Liver (tissue), 3 donors: ENCODE results near the gene KLF2.

ENCODE experiments used
- JUND ChIP-seq, 2 donors: IDR thresholded peaks; 2 replicates each; pipeline ENCODE4 v1.6.1; 2016; ENCODE audit warnings: antibody characterized with exemption in 2 of 2
- NR2F2 ChIP-seq: IDR thresholded peaks from 2 replicates; pipeline ENCODE4 v1.6.1; 2016; ENCODE audit warnings: antibody characterized with exemption
- SP1 ChIP-seq: IDR thresholded peaks from 2 replicates; pipeline ENCODE4 v1.6.1; 2018; ENCODE audit warnings: antibody characterized with exemption, mild to moderate bottlenecking
- TF ChIP-seq, protein P1 (sequence below): fragments of 150-350 bp; IDR thresholded peaks from 2 replicates; pipeline ENCODE4 v1.5.1; 2017; ENCODE audit warnings: improper control_type of control experiment, low read depth, low read length; ENCODE audit not compliant: missing input control
- donor health status: healthy.
- donor health status: healthy.

- TF ChIP-seq JUND (IDR thresholded peaks at IDR 0.05): no peak
- no peak for TF ChIP-seq NR2F2
- TF ChIP-seq, protein P1, sequence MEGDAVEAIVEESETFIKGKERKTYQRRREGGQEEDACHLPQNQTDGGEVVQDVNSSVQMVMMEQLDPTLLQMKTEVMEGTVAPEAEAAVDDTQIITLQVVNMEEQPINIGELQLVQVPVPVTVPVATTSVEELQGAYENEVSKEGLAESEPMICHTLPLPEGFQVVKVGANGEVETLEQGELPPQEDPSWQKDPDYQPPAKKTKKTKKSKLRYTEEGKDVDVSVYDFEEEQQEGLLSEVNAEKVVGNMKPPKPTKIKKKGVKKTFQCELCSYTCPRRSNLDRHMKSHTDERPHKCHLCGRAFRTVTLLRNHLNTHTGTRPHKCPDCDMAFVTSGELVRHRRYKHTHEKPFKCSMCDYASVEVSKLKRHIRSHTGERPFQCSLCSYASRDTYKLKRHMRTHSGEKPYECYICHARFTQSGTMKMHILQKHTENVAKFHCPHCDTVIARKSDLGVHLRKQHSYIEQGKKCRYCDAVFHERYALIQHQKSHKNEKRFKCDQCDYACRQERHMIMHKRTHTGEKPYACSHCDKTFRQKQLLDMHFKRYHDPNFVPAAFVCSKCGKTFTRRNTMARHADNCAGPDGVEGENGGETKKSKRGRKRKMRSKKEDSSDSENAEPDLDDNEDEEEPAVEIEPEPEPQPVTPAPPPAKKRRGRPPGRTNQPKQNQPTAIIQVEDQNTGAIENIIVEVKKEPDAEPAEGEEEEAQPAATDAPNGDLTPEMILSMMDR: no peak
- TF ChIP-seq SP1: no peak
Measured at GRCh38 chr19:16325641-16326400, 1.2 kb downstream of the KLF2 start.
